GM19351 (cell line): Measurements from ENCODE around the gene SCAF8.
"Not testable (repeated sequence)": the region's sequence is repeated elsewhere in the genome, so short reads cannot be mapped to it uniquely, and the experiment has no call there.

Source experiments
- ATAC-seq: cut with Tn5 transposase; IDR thresholded peaks from one replicate; pipeline ENCODE4 v1.9.1; 2021; ENCODE audit warnings: mild to moderate bottlenecking, moderate library complexity; ENCODE audit not compliant: unreplicated experiment

SCAF8 gene

DNA sequence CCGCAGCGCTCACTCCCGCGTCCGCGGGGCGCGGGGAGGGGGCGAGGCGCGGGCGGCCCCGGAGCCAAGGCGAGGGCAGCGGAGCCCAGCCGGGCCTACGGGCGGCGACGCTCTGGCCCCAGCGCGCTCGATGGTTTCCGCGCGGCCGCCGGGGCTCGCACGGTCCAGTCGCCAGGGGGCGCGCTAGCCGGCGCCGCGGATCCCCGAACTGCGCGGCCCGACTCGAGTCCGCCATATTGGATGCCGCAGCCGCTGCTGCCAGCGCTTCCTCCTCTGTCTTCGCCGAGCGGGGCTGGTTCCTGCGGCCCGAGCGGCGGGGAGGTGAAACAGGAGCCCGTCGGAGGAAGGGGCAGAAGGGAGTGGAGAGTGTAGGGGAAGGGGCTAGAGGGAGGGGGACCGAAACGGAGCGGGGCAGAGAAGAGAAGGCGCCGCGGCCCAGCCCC lies at the start of gene SCAF8:
TSS of gene SCAF8 (plus strand) at position 234 of the 443 bp plus-strand sequence. CDS start 485 bp downstream, outside the sequence.
- peak; percentile 69 for ATAC-seq

GRCh38 chr6:154683756-154684523 lies 49.3 kb upstream of the SCAF8 start:
- ATAC-seq = peak; percentile 91

DNA sequence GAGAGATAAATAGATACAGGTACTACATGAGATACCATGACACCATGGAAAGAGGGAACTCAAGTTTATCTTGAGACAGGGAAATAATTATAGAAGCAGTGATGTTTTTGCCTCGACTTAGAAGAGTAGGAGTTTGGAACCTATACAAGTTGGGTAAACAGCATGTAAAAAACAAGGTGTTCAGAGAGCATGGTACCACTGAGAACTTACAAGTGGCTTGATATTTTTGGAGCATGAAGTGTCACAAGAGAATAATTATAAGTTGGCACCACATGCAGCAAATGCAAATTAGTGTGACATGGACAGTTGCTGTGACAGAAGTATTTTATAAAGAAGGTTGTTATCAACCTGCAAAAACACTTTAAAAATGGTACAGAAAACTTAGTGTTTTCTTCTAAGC lies 47.1 kb upstream of the SCAF8 start:
- ATAC-seq = no peak

DNA sequence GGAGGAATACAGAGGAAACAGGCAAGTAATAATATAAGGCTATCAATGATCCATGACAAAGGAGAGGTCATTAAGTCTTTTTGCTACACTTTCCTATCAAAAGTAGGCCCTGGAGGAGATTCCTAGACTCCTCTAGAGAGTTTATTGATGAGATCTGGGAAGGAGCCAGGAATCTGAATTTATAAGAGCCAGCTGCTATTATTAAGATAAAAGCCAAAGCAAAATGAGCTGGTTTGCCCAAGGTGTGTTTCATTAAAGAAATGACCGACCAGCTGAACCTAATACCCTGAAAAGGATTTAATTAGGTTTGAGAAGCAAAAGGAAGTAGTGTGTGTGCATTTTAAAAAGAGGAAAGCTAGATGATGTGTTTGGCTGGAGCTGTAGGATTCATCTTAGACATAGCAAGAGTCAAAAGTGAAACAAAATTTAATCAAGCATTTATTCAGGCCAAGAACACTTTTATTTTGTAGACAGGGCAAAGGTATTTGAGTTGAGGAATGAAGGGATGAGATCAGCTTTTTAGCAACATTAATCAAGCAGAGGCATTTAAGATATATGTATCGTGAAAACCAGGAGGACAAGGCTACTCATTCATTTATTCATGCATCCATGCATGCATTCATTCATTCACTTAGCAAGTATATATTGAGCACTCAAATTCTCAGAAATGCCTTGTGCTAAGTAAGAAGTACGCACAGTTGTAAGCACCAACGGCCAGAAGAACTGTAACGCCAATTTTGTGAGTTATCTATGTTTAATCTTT lies 43.5 kb upstream of the SCAF8 start:
- ATAC-seq = no peak

- ATAC-seq = no peak
These were observed 42.4 kb upstream of the SCAF8 start for GRCh38 chr6:154690857-154691256.

GRCh38 chr6:154696661-154697060 lies 36.6 kb upstream of the SCAF8 start:
- ATAC-seq = no peak

DNA sequence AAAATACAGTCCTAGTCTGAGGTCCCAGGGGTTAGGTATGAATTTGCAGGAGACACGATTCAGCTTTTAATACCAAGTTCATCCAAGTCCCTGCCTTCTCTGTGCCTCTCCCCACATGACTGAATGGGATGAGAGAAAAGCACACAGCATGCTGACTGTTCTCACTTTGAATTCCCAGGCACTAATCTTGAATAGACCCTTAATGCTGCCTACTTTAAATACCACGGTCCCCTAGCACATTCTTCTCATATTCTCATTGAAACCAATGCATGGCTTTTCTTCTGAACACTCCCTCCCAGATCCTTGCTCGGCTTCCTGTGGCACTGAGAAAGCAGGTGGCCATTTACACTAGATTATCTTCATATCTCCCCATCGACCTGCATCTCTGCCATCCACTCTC lies 30.1 kb upstream of the SCAF8 start:
- ATAC-seq = no peak

- no peak for ATAC-seq
These were observed 27.6 kb upstream of the SCAF8 start for GRCh38 chr6:154705471-154706113.

DNA sequence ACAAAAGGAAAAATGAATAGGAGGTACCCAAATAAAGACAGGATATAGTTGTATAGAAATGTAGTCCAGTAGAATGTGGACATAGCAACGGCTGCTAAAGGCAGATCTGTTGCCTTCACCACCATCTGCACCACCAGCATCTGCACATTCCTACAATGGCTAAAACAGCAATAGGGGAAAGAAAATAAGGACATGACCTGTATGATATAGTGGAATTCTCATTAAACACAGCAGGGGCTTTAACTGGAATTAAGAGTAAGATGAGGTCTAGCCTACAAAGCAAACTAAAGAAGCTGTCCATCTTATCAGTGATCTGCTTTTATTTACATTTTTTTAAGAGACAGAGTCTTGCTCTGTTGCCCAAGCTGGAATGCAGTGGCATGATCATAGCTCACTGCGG lies 26.8 kb upstream of the SCAF8 start:
- no peak for ATAC-seq

- no peak for ATAC-seq
These were observed 23.6 kb upstream of the SCAF8 start for GRCh38 chr6:154709621-154710020.

DNA sequence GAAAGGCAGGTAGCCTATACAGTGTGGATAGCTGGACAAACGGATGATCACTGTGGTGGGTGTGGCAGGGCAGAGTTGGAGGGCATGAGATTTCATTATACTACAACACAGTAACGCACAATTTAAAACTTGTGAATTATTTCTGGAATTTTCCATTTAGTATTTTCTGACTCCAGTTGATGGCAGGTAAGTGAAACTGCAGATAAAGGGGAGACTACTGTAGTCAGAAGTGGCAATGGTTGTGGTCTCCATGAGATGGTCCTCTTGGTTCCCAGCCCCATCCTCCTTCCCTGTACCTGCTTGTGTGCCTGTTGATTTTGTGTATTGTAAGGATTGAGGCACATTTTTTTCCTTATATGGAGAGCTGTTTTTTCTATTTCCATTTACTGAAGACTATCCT lies 22.5 kb upstream of the SCAF8 start:
- no peak for ATAC-seq

DNA sequence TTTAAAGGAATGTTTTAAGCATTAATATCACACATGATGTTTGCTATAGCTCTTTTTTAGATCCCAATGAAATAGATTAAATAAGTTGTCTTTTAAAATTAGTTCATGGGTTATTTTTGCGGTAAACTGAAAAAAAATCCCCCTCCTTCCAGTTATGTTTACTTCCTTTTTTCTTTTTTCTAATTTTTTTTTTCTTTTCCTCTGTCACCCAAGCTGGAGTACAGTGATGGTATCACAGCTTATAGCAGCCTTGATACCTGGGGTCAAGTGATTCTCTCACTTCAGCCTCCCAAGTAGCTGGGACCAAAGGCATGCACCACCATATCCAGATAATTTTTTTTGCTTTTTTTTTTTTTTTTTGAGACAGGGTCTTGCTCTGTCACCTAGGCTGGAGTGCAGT lies 17.8 kb upstream of the SCAF8 start:
- no peak for ATAC-seq

DNA sequence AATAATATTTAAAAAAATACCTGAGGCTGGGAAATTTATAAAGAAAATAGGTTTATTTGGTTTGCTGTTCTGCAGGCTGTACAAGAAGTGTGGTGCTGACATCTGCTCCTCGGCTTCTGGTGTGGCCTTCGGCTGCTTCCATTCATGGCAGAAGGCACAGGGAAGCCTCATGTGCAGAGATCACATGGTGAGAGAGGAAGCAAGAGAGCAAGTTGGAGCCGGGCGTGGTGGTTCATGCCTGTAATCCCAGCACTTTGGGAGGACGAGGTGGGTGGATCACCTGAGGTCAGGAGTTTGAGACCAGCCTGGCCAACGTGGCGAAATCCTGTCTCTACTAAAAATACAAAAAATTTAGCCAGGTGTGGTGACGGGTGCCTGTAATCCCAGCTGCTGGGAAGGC lies 16.9 kb upstream of the SCAF8 start:
- not testable (repeated sequence) for ATAC-seq

GRCh38 chr6:154719433-154719832 lies 13.8 kb upstream of the SCAF8 start:
- no peak for ATAC-seq

- ATAC-seq = no peak
These were observed 13.4 kb upstream of the SCAF8 start for GRCh38 chr6:154719854-154720253.

GRCh38 chr6:154721460-154721859 lies 11.8 kb upstream of the SCAF8 start:
- no peak for ATAC-seq

- ATAC-seq = no peak
These were observed 6.3 kb upstream of the SCAF8 start for GRCh38 chr6:154726887-154727286.

DNA sequence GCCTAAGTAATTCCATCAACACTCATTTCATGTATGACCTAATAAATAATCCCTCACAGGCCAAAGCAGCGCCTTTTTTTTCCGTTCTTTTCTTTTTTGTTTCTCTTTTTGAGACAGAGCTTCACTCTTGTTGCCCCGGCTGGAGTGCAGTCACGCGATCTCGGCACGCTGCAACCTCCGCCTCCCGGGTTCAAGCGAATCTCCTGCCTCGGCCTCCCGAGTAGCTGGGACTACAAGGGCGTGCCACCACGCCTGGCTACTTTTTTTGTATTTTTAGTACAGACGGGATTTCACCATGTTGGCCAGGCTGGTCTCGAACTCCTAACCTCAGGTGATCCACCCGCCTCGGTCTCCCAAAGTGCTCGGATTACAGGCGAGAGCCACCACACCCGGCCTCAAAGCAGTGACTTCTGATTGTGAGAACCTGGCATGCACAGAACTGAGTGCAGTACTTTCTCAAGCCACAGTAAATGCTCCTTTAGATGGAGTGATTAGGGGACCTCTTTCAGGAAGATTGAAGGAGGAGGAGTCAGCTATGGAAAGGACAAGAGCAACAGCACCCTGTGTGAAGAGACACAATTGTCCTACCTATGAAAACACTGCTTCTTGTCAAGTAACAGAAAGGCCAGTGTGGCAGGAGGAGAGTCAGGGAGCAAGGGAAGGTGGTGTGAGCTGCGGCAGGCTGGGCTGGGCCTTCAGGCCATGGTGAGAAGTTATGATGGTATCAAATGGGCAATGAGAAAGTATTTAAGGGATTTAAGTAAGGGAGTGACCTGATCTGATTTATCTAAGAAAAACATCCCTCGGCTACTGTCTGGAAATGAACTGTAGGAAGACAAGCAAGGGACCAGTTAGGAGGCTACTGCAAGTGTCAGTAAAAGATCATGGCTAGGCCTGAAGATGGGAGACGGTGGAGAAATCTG lies 1.7 kb upstream of the SCAF8 start:
- ATAC-seq = no peak

- no peak for ATAC-seq
These were observed 556 bp upstream of the SCAF8 start for GRCh38 chr6:154732538-154733182.
